ENCODE results near the gene ITGA6. TPM values are rescaled to one million over a fixed set of nuclear protein-coding genes. Genes with fewer than 3 reads are reported as not detected.

Gene ITGA6
- total and polyA plus RNA-seq, 2 donors (not counting 1 experiment from before 2014, with no cell fraction given) = 6.4 to 19.8 TPM

GRCh38 chr2:172456002-172456401, 28.6 kb downstream of the ITGA6 start:
- Histone ChIP-seq H3K36me3 (ENCODE audit: control insufficient read depth, insufficient read depth, low read length) (no peaks in the 10 kb centered on the region), H3K4me1 (ENCODE audit: control insufficient read depth, extremely low read depth, insufficient read depth, low read length) (no peaks in the 10 kb centered on the region), H3K27me3 (ENCODE audit: control insufficient read depth, insufficient read depth, low read length) (no peaks in the 10 kb centered on the region), H2AFZ (ENCODE audit: low read length) (no peak overlapping the region), H3K79me2 (ENCODE audit: control insufficient read depth, insufficient read depth, low read length) (no peaks in the 10 kb centered on the region), H3K9me3 (ENCODE audit: control insufficient read depth, insufficient read depth, low read depth, low read length) (no peaks in the 10 kb centered on the region), H4K20me1 (ENCODE audit: control insufficient read depth, extremely low read depth, insufficient read depth, low read length) (no peaks in the 10 kb centered on the region), H3K4me3 (replicated peaks in 1 of 4; ENCODE audit: control extremely low read depth in 1 of 4, insufficient read depth in 1 of 4, low read depth in 3 of 4, low read length in 4 of 4) (no peak overlapping the region), H3K4me2 (ENCODE audit: extremely low read depth, insufficient read depth, low read length) (no peak overlapping the region), H3K27ac (ENCODE audit: insufficient read depth, low read length) (no peak overlapping the region), H3K9ac (ENCODE audit: insufficient read depth, low read length) (no peak overlapping the region)
- TF ChIP-seq EZH2 (IDR thresholded peaks at IDR 0.05; ENCODE audit: low read length, missing control alignments) (no peak), CTCF (conservative IDR thresholded peaks at IDR 0.05 in 1 of 2, IDR thresholded peaks at IDR 0.05 in 1 of 2; ENCODE audit: low read depth in 1 of 2, low read length in 2 of 2) (no peak)
- DNase-seq (ENCODE audit: low read depth in 2 of 2) = no peak

- no peaks in the 10 kb centered on the region for H3K27me3 ChIP-seq (ENCODE audit: control insufficient read depth, insufficient read depth, low read length)
- no peak overlapping the region for H2AFZ ChIP-seq (ENCODE audit: low read length)
- no peaks in the 10 kb centered on the region for H3K79me2 ChIP-seq (ENCODE audit: control insufficient read depth, insufficient read depth, low read length)
- H3K4me1 ChIP-seq (ENCODE audit: control insufficient read depth, extremely low read depth, insufficient read depth, low read length) = no peaks in the 10 kb centered on the region
- H3K4me3 ChIP-seq (replicated peaks in 1 of 4; ENCODE audit: control extremely low read depth in 1 of 4, insufficient read depth in 1 of 4, low read depth in 3 of 4, low read length in 4 of 4) = no peak overlapping the region
- no peak overlapping the region for H3K4me2 ChIP-seq (ENCODE audit: extremely low read depth, insufficient read depth, low read length)
- DNase-seq (ENCODE audit: low read depth in 2 of 2) = peak in 1 of 2 donors; percentile 28
- H3K27ac ChIP-seq (ENCODE audit: insufficient read depth, low read length) = no peak overlapping the region
- H3K9ac ChIP-seq (ENCODE audit: insufficient read depth, low read length) = no peak overlapping the region
- no peaks in the 10 kb centered on the region for H3K36me3 ChIP-seq (ENCODE audit: control insufficient read depth, insufficient read depth, low read length)
- no peak for TF ChIP-seq EZH2 (IDR thresholded peaks at IDR 0.05; ENCODE audit: low read length, missing control alignments)
- TF ChIP-seq CTCF (conservative IDR thresholded peaks at IDR 0.05 in 1 of 2, IDR thresholded peaks at IDR 0.05 in 1 of 2; ENCODE audit: low read depth in 1 of 2, low read length in 2 of 2) = no peak
- H3K9me3 ChIP-seq (ENCODE audit: control insufficient read depth, insufficient read depth, low read depth, low read length) = no peaks in the 10 kb centered on the region
- H4K20me1 ChIP-seq (ENCODE audit: control insufficient read depth, extremely low read depth, insufficient read depth, low read length) = no peaks in the 10 kb centered on the region
These were observed 30.1 kb downstream of the ITGA6 start for GRCh38 chr2:172457536-172457935.

- Histone ChIP-seq H3K4me2 (ENCODE audit: extremely low read depth, insufficient read depth, low read length) (no peak overlapping the region), H4K20me1 (ENCODE audit: control insufficient read depth, extremely low read depth, insufficient read depth, low read length) (no peaks in the 10 kb centered on the region), H3K79me2 (ENCODE audit: control insufficient read depth, insufficient read depth, low read length) (no peaks in the 10 kb centered on the region), H3K4me3 (replicated peaks in 1 of 4; ENCODE audit: control extremely low read depth in 1 of 4, insufficient read depth in 1 of 4, low read depth in 3 of 4, low read length in 4 of 4) (no peak overlapping the region), H3K27me3 (ENCODE audit: control insufficient read depth, insufficient read depth, low read length) (no peaks in the 10 kb centered on the region), H2AFZ (ENCODE audit: low read length) (no peak overlapping the region), H3K9me3 (ENCODE audit: control insufficient read depth, insufficient read depth, low read depth, low read length) (no peaks in the 10 kb centered on the region), H3K4me1 (ENCODE audit: control insufficient read depth, extremely low read depth, insufficient read depth, low read length) (no peaks in the 10 kb centered on the region), H3K27ac (ENCODE audit: insufficient read depth, low read length) (no peak overlapping the region), H3K9ac (ENCODE audit: insufficient read depth, low read length) (no peak overlapping the region), H3K36me3 (ENCODE audit: control insufficient read depth, insufficient read depth, low read length) (no peaks in the 10 kb centered on the region)
- DNase-seq (ENCODE audit: low read depth in 2 of 2) = peak in 1 of 2 donors; percentile 39
- TF ChIP-seq EZH2 (IDR thresholded peaks at IDR 0.05; ENCODE audit: low read length, missing control alignments) = no peak
- TF ChIP-seq CTCF (conservative IDR thresholded peaks at IDR 0.05 in 1 of 2, IDR thresholded peaks at IDR 0.05 in 1 of 2; ENCODE audit: low read depth in 1 of 2, low read length in 2 of 2) = no peak
These were observed 31.3 kb downstream of the ITGA6 start for GRCh38 chr2:172458561-172459124.

Measured in fibroblast of lung (primary cell).